NCI-H510A treated with DMSO at 0.1 percent for 48 hours (cell line): ENCODE data around the gene CCNH.

Experiments
- DNase-seq: peaks from one replicate; lab custom pipeline; 2025; lab: John Stamatoyannopoulos, UW

The CCNH gene

GRCh38 chr5:87403409-87403808, 9.3 kb downstream of the CCNH start:
- DNase-seq: no peak

DNA sequence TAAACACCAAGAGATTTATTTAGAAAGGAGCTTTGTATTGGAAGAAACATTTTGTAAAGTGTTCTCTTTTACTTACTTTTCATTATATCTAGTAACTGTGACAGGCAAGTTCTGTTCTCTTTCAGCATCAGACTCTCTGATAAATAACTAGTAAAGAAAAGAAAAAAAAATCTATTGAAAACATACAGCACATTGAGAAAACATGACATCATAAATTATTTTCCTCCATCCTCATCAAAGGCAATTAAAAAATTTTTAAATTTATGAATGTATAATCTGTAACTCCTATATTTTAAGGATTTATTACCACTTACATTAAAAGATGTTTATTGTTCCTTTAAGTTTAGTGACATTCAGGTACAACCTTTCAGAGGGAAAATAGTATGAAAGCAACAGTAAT, 11.1 kb downstream of the CCNH start:
- no peak for DNase-seq

GRCh38 chr5:87400305-87400899, 12.3 kb downstream of the CCNH start:
- DNase-seq: peak; percentile 43

- DNase-seq: no peak
Measured at GRCh38 chr5:87399720-87400119, 13.0 kb downstream of the CCNH start.

GRCh38 chr5:87398981-87399614, 13.6 kb downstream of the CCNH start:
- DNase-seq: no peak

DNA sequence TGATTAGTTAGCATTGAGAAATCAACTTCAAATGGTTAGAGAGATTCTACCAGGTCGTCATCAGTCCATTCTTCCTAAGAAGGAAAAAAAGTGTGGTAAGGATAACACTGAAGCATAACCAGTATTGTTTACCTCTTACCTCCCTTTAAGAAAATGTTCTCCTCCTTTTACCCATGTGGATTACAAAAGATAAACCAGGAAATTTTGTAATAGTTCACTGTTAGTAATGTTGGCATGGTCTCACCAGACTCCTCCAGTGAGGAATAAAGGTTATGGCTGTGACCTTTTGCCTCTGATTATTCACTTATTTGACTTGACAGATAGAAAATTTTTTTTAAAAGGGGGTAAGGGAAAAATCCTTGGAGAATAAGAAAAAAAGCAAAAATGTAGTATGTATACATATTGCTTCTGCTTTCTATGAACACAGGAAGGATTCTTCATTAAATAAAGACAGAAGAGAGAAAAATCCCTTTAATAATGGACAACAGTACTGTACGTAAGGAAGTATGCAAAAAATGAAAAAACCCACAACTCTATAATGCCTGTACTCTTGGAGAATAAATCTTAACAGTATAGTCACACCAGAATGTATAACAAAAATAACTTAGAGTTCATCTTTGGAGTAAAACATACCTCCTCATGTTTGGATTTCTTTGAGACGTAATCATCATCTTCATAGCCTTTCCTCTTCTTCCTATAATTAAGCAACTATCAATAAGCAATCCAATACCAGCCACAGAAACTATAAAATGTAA, 18.1 kb downstream of the CCNH start:
- DNase-seq: no peak

- no peak for DNase-seq
Measured at GRCh38 chr5:87393331-87393730, 19.4 kb downstream of the CCNH start.

GRCh38 chr5:87392801-87393200, 19.9 kb downstream of the CCNH start:
- no peak for DNase-seq

DNA sequence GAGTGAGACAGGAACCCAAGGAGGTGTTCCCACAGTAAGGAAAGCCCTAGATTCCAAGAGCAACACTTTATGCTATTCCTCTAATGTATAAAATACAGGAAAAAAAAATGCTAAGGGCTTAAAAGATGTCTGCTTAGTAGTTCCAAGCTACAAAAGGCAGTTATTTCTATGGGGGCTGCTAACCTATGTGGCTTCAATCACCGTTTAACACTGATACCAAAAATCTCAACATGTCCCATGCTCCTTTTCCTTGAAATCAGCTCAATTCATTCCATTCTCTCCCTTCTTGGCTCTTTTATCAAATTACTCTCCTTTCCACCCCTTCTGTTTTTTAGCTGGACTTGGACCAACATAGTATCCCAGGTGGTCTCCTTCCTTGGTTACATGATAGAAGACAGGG, 20.6 kb downstream of the CCNH start:
- DNase-seq: no peak

DNA sequence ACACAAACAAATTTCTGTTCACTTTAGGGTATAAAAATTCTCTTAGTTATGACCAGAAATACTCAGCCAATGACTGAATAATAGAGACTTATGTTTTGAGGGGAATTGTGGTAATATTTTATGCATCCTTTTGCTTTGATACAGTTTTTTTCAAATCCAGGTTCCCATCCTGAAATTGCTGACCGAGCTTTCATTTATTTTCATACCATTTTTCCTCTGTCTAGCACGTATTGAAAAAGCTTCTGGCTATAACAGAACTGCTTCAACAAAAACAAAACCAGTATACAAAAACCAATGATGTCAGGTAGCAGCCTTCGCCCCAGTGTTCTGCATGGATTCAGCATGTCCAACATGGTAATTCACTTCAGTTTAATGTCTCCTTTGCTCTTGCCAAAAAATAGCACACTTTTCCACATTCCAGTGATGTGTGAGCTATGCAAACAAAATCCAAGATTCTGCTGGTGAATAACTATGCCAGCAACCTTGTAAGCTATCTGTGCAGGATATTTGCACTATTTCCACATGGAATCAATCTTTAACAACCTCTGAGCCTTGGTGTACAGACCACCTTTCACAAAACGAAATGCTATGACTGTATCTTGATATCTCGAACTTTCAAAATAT, 22.0 kb downstream of the CCNH start:
- DNase-seq: no peak

DNA sequence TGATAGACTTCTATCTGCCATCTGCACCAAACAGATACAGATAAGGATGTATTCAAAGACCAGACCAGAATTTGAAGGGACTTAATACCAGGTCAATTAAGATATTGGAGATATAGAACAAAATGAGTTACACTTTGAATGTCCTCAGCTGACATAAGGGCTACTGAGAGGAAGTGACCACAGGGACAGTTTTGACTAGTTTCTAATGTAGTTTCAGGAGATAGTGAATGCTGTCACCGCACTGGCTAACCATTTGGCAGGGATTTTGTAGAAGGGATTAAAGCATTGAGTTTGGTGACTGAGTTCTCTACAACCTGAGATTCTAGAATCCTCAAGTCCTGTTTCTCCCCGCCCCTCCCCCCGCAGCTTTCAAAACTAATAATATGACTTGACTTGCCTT, 22.7 kb downstream of the CCNH start:
- DNase-seq: no peak

GRCh38 chr5:87389296-87390034, 23.3 kb downstream of the CCNH start:
- DNase-seq: no peak

- no peak for DNase-seq
Measured at GRCh38 chr5:87388129-87388528, 24.6 kb downstream of the CCNH start.

DNA sequence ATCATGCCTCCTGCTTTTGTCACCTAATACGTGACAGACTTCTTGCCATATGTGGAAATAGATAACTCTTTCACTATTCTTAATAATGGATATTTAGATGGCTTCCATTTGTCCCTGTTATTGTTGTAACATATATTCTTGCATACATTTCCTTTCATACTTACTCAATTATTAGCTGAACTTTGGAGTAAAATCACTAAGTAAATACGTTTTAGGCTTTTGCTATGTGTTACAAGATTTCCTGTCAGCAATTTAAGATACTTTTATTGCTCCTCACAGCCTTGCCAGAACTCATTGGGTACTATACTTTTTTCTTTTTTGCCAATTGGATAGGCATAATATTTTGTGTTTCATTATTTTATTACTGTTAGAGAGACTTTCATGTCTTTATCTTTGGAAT, 26.9 kb downstream of the CCNH start:
- no peak for DNase-seq

DNA sequence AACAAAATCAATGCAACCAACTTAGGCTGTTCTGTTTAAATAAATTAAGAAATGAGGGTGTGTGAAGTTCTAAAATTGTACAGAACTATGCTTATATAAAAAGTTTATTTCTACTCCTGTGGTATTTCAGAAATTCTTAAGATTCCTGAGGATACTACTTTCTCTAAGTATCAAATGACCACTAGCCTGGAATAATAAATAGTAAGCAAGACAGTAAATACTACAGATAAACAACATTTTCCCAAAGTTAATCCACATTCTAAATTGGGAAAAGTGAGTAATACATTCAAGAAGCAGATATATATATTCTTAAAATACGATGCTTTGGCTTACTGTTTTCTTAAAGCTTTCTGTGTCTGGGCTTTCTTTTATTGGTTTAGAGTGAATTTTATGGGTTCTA, 29.5 kb downstream of the CCNH start:
- DNase-seq: no peak

GRCh38 chr5:87382224-87382623, 30.5 kb downstream of the CCNH start:
- DNase-seq: no peak

GRCh38 chr5:87372705-87373104, 40.0 kb downstream of the CCNH start:
- DNase-seq: no peak

- no peak for DNase-seq
Measured at GRCh38 chr5:87369431-87369830, 43.3 kb downstream of the CCNH start.

GRCh38 chr5:87368601-87369000, 44.1 kb downstream of the CCNH start:
- DNase-seq: no peak

DNA sequence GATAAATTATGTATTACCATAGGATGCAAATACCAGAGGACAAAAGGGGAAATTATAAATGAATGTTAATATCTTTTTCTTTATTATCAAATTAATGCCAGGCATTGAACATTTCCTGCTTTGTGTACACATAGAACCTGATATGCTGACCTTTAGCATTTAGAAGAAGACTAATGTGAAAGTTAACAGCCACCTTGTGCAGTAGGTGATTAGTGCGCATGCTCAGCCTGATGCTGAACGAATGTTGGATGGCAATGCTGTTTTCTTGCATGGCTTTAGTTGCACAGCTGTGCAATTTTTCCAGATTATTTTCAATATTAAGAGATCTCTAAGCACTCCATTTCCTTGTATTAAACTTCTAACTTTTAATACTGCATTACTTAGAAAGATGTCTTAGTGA, 45.5 kb downstream of the CCNH start:
- DNase-seq: no peak

GRCh38 chr5:87361536-87362213, 51.1 kb downstream of the CCNH start:
- no peak for DNase-seq

GRCh38 chr5:87361031-87361445, 51.7 kb downstream of the CCNH start:
- DNase-seq: no peak
